KMS-11 (cell line): ENCODE data around the gene NR2E3.

ENCODE experiments used
- H2AFZ ChIP-seq: fragments of 200-600 bp; sonication (generic); 2 replicates; pipeline ENCODE4 v1.6.1; 2016; ENCODE audit warnings: antibody characterized with exemption, mixed run types, low read depth
- H3K27ac ChIP-seq: fragments of 200-600 bp; sonication (generic); 2 replicates; pipeline ENCODE4 v1.6.1; 2016; ENCODE audit warnings: mild to moderate bottlenecking, mixed run types
- H3K27me3 ChIP-seq: fragments of 200-600 bp; sonication (generic); 2 replicates; pipeline ENCODE4 v1.6.1; 2017; ENCODE audit warnings: mild to moderate bottlenecking, low read depth, mixed run types, moderate library complexity; ENCODE audit not compliant: insufficient read depth
- H3K36me3 ChIP-seq: fragments of 200-600 bp; sonication (generic); 2 replicates; pipeline ENCODE4 v1.6.1; 2017; ENCODE audit warnings: mild to moderate bottlenecking, mixed run types; ENCODE audit not compliant: insufficient read depth
- H3K4me1 ChIP-seq: fragments of 200-600 bp; sonication (generic); 2 replicates; pipeline ENCODE4 v1.6.1; 2016; ENCODE audit warnings: mild to moderate bottlenecking, low read depth, mixed run types; ENCODE audit not compliant: poor library complexity, severe bottlenecking
- H3K4me2 ChIP-seq: fragments of 200-600 bp; sonication (generic); 2 replicates; pipeline ENCODE4 v1.7.0; 2016; ENCODE audit warnings: mild to moderate bottlenecking, mixed run types
- H3K4me3 ChIP-seq: fragments of 200-600 bp; sonication (generic); IDR thresholded peaks from 2 replicates; pipeline ENCODE4 v1.6.1; 2017; ENCODE audit warnings: low read depth, low read length, mixed read lengths; ENCODE audit not compliant: insufficient read depth
- H3K79me2 ChIP-seq: fragments of 200-600 bp; sonication (generic); 2 replicates; pipeline ENCODE4 v1.6.1; 2016; ENCODE audit warnings: low read depth, mixed run types; ENCODE audit not compliant: insufficient read depth
- H3K9ac ChIP-seq: fragments of 200-600 bp; sonication (generic); 2 replicates; pipeline ENCODE4 v1.6.1; 2016; ENCODE audit warnings: mild to moderate bottlenecking, mixed run types
- H4K20me1 ChIP-seq: fragments of 200-600 bp; sonication (generic); 2 replicates; pipeline ENCODE4 v1.6.1; 2016; ENCODE audit warnings: mild to moderate bottlenecking, mixed run types; ENCODE audit not compliant: insufficient read depth
- CTCF ChIP-seq: fragments of 200-600 bp; sonication (generic); conservative IDR thresholded peaks from 2 replicates; pipeline ENCODE4 v1.6.1; 2017; ENCODE audit warnings: low read depth, mild to moderate bottlenecking, antibody characterized with exemption, low read length, moderate library complexity, mixed read lengths

NR2E3 gene

GRCh38 chr15:71806452-71806931 is 3.9 kb upstream of the NR2E3 start:
- Histone ChIP-seq H3K36me3 (no peaks in the 10 kb centered on the region), H3K27ac (no peak overlapping the region), H3K9ac (no peak overlapping the region), H3K27me3 (no peaks in the 10 kb centered on the region), H3K4me1 (no peaks in the 10 kb centered on the region), H4K20me1 (no peaks in the 10 kb centered on the region), H3K79me2 (no peaks in the 10 kb centered on the region), H2AFZ (no peak overlapping the region), H3K4me2 (no peak overlapping the region), H3K4me3 (no peak overlapping the region)
- no peak for TF ChIP-seq CTCF

GRCh38 chr15:71807125-71807629 is 3.2 kb upstream of the NR2E3 start:
- no peaks in the 10 kb centered on the region for H4K20me1 ChIP-seq
- H3K27ac ChIP-seq, result no peak overlapping the region
- no peaks in the 10 kb centered on the region for H3K79me2 ChIP-seq
- H3K9ac ChIP-seq, result no peak overlapping the region
- H3K4me3 ChIP-seq, result no peak overlapping the region
- no peaks in the 10 kb centered on the region for H3K4me1 ChIP-seq
- no peaks in the 10 kb centered on the region for H3K36me3 ChIP-seq
- H3K27me3 ChIP-seq, result no peaks in the 10 kb centered on the region
- H2AFZ ChIP-seq, result no peak overlapping the region
- no peak for TF ChIP-seq CTCF
- no peak overlapping the region for H3K4me2 ChIP-seq

- Histone ChIP-seq H3K79me2 (no peaks in the 10 kb centered on the region), H3K4me1 (no peaks in the 10 kb centered on the region), H3K27ac (no peak overlapping the region), H3K4me2 (no peak overlapping the region), H3K27me3 (no peaks in the 10 kb centered on the region), H2AFZ (no peak overlapping the region), H3K36me3 (no peaks in the 10 kb centered on the region), H3K4me3 (no peak overlapping the region), H4K20me1 (no peaks in the 10 kb centered on the region), H3K9ac (no peak overlapping the region)
- no peak for TF ChIP-seq CTCF
Measured at GRCh38 chr15:71807691-71808091, 2.7 kb upstream of the NR2E3 start.

- H3K9ac ChIP-seq, result no peak overlapping the region
- H3K27me3 ChIP-seq, result no peaks in the 10 kb centered on the region
- no peaks in the 10 kb centered on the region for H3K79me2 ChIP-seq
- no peak overlapping the region for H3K4me3 ChIP-seq
- H3K27ac ChIP-seq, result no peak overlapping the region
- no peaks in the 10 kb centered on the region for H3K4me1 ChIP-seq
- H3K4me2 ChIP-seq, result no peak overlapping the region
- TF ChIP-seq CTCF, result no peak
- H2AFZ ChIP-seq, result no peak overlapping the region
- no peaks in the 10 kb centered on the region for H3K36me3 ChIP-seq
- H4K20me1 ChIP-seq, result no peaks in the 10 kb centered on the region
Measured at GRCh38 chr15:71808311-71809020, 1.9 kb upstream of the NR2E3 start.
